Body of pancreas (tissue), 4 donors: ENCODE results near the gene GRXCR1.

Experiments
- CTCF ChIP-seq, 7 experiments: fragments of 450-650 bp in 4 of 7; fragments of 200-600 bp in 3 of 7; sonication (generic) in 3 of 7; IDR thresholded peaks; one replicate each; pipeline ENCODE4 v1.5.1; 2016 to 2019; ENCODE audit warnings: antibody characterized with exemption in 7 of 7
- POLR2A ChIP-seq, 3 donors: fragments of 450-650 bp; IDR thresholded peaks; one replicate each; pipeline ENCODE4 v1.6.1; 2016; ENCODE audit warnings: antibody characterized with exemption in 3 of 3, mild to moderate bottlenecking in 2 of 3

- TF ChIP-seq CTCF (IDR thresholded peaks at IDR 0.05) (no peak), POLR2A (IDR thresholded peaks at IDR 0.05) (no peak)
Observed at GRCh38 chr4:43041632-43042031, 149.1 kb downstream of the GRXCR1 start.
